ENCODE data around the gene RPTOR.
"Not testable (repeated sequence)": the region's sequence is repeated elsewhere in the genome, so short reads cannot be mapped to it uniquely, and the experiment has no call there.

RPTOR gene

DNA sequence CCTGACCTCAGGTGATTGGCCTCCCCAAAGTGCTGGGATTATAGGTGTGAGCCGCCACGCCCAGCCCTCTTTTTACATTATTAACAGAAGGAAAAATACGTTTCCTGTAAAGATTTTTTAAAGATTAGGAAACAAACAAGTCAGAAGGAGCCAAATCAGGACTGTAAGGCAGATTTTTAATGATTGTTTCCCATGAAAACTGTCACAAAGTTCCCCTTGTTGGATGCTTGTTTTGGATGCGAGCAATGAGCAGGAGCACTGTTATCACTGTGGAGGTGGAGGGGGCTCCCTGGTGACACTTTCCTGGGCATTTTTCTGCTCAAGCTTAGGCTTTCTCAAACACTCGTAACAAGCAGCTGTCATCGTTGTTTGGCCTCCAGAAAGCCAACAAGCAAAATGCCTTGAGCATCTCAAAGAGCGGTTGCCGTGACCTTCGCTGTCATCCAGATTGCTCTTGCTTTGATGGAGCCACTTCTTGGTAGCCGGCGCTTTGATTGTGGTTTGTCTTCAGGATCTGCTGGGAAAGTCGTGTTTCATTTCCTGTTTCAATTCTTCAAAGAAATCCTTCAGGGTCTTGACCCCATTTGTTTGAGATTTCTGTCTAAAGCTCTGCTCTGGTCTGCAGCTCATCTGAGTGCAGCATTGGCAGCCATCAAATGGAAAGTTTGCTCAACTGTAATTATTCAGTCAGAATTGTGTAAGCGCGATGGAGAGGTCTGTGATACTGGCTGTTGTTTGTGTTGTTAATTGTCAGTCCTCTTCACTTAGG is 128.7 kb downstream of the RPTOR start:
- no peak for DNase-seq

DNA sequence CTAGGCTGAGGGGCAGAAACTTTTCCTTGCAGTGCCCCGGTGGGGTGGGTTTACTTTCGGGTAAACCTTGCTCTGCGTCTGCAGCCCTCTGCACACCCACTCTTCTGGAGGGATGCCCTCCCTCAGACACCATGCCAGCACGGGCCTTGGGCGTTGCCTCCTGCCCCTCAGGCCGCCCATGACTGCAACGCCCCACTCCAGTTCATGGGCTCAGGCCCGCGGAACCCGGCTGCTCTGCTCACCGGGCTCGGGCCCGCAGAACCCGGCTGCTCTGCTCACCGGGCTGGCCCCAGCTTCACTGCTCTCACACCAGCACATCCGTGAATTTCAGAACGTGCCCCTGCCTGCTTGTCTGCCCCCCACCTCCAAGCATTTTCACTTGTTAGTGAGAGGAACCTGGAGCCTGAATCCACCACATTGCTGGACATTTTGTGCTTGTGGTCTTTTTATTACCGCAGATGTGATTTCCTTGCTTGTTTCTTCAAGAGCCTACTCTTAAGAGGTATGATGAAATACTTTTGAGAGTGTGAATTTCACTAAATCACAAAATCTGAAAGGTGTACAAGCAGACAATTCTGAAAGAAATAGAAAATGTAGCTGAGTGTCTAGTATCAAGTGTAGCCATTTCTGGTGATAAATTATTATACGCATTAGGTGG is 130.9 kb downstream of the RPTOR start:
- DNase-seq: no peak

DNA sequence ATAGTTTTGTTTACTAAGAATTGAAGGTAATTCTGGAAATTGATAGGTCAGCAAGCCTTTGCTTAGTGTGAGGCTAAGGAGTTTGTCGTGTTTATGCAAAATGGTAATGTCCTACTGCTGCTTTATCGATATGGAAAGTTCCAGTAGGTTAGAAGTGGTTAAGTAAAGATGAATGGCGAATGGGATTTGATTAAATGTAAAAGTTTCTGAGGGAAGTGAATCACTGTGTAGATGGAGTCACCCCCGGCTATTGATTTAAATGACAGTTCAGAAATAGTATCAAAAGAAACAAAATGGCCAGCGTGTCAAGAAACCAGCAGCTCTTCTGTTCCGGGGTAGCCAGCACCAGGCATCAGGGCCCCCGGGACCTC is 131.4 kb downstream of the RPTOR start:
- no peak for DNase-seq

DNA sequence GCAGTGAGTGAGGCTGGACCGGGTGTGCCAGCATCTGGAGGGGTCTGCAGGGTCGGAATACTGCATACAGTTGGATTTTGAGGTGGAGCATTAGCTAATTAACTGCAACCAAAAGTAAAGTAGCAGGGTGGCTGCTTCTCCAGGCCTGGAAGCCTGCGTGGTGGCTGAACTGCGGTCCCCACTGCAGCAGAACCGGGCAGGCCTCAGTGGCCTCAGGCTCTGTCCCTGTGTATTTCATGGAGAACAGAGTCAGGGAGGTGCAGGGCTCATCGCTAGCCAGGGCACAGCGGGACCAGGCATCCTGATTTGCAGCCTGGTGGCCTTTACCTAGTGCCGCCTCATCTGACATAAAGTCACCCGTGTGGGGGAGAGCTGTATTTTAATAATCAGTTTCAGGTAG is 131.9 kb downstream of the RPTOR start:
- no peak for DNase-seq

DNA sequence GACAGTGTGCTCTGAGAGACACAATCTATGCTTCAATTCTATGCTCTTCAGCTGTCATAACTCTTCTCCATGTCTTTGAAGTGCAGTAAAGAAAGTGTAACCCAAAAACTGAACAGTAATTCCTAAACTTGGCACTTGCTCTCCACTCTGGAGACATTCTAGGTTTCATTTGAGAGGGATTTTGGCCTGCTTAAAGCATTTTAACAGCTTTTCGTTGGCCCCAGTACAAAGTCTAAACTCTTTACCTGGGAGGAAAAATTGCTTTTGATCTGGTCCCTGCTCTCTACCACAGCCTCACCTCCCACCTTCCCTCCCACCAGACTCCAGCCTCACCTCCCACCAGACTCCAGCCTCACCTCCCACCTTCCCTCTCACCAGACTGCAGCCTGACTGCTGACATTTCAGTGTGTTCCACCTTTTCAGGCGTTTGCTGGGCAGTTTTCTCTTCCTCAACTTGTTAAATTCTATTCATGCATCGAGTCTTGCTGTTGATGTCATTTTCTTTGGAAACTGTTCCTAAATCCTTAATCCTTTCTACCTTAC is 132.6 kb downstream of the RPTOR start:
- no peak for DNase-seq

DNA sequence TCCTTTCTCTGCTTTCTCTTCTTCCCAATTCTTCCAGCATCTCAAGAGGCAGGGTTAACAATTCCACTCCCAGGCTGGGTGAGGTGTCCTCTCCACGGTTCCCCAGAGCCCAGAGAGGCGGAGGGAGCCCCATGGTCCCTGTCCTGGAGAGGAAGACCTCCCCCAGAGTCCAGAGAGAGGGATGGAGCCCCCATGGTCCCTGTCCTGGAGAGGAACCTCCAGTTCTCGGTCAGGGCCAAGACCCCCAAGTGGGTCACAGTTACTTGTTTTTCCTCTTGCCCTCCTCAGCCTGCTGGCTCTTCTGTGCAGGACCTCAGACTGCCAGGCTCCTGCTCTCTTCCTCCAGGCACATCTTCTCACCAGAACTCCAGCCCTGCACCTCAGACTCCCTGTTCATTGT is 135.2 kb downstream of the RPTOR start:
- DNase-seq: no peak

DNA sequence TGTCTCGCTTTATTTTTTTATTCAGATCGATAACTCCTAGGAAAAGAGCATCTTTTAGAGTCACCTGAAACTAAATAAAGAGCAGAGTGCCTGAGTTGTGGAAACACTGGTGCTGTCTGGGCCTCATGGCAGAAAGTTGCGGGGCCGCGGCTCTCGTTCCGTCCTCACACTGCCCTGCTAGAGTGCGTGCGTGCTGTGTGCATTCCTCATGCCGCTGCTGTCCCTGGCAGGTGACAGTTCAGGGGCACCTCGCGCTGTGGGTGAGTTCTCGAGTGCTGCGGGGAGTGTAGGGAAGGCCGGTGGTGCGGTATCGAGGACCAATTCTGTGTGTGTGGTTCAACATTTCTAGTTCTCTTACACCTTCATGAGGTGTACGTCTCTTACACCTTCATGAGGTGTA is 136.6 kb downstream of the RPTOR start:
- no peak for DNase-seq

DNA sequence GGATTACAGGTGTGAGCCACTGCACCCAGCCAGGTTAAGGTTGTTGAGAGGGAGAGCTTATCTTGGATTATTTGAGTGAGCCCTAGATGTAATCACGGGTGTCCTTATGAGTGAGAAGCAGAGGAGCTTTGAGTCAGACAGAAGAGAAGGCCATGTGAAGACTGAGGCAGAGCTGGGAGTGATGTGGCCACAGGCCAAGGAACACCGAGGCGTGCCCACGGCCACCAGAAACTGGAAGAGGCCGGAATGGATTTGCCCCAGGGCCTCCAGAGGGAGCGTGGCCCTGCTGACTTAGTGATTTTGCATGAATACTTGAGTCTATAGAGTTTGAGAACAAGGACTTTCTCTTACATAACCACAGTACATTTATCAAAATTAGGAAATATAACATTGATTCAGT is 137.7 kb downstream of the RPTOR start:
- no peak for DNase-seq

DNA sequence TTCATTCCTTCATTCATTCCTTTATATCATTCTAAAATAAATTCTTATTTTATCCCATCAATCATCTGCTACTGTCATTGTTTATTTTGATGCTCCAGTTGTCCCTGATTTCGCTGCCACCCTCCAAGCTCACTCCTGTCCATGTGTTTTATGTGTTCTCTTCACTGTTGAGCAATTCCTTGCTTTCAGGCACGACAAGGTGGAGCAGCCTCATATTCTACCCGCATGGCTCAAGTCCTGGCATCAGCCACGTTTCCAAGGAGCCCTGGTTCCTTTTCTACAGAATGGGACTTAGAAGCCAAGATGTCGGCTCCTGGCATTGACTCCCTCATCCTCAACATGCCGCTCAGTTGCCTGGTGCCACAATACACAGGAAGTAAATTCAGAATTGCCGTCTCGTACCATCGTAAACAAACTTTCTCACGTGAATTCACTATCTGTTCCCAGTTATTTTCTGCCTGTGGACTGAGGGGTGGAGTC is 139.0 kb downstream of the RPTOR start:
- no peak for DNase-seq

DNA sequence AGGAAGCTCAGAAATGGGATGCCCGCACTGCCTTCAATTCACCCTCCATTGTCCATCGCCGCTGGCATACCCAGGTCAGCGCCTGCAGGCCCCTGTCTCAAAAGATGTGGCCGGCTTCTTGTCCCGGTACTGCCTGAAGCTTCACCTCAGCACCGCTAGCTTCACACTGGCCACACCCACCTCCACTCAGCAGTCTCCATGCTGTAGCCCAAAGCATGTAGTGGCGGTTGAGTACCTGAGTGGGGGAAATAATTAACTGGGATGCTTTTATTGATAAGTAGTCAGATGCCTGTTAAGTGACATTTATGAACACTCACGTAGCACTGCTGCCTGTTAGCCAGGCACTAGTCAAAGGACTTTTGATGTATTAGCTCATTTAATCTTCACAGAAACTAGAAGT is 143.2 kb downstream of the RPTOR start:
- DNase-seq: no peak

DNA sequence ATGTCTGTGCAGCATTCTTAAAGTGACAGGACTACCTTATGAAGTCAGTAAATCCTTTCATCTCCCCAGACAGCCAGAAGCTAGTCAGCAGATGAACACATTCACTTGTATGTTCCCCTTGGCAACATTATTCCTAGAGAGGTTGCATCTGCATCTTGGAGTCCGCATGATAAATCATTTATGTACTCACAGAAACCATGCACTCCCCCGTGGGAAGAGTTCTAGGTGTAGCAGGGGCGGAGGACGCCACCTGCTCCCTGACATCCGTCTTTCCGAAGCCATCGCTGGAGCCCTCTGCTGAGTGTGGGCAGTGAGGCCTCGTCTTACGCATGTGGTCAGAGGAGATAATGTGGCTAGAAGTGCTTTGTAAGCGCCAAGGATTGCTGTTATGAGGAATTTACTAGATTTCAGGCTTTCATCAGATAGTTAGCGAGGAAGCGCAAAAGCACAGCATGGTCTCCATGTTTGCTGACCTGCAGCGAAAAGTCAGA is 144.5 kb downstream of the RPTOR start:
- no peak for DNase-seq

DNA sequence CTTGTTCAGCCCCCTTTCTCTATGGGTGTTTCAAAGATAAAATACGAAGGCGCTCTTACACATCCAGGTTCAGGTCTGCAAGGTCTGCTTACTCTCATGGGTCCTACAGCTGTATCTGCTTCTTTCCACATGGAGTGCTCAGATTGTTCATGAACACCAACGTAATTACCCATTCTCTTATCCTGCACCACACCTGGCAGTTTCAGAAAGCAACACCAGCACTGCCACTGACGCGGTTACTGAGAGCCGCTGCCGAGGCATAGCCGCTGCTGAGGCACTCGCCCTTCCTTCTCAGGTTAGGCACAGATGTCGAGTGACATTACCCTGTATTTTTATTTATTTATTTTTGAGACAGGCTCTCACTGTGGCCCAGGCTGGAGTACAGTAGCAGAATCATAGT is 147.1 kb downstream of the RPTOR start:
- no peak for DNase-seq

DNA sequence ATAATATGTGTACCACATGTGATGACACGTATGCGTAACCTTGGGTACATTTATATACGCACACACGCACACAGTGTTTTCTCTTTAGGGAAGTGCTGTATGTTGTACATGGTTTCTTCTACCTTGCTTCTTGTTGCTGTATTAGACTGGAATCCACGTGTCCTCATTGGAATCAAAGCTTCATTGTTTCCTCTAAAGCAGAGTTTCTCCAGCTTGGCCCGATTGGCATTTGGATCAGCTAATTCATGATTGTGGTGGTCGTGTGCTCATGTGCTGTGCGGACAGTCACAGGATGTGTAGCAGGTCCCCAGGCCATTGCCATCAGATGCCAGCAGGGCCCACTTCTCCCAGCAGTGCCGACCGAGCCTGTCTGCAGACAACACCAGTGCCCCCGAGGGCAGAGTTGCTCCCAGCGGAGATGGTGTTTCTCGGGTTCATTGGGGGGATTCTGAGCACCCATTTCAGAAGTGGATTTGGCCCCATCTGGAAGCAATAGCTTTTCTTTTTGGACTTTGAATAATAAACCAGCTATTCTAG is 148.4 kb downstream of the RPTOR start:
- DNase-seq: no peak

DNA sequence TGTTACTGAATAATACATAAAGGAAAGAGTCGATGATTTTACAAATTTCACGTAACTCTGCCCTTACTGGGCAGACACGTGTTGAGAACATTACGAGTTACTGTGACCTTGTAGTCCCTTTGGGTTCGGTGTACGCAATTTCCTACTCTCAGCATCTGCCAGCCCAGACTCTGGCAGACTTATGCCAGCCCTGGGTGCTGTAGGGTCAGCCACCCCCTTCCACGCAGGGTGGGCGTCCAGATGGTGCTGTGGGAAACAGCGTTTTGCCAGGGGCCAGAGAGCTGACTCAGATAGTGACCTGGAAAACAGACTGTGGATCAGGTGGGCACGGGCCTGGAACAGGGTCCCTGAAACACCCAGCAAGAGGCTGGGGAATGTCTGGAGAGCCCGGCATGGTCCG is 148.9 kb downstream of the RPTOR start:
- no peak for DNase-seq

DNA sequence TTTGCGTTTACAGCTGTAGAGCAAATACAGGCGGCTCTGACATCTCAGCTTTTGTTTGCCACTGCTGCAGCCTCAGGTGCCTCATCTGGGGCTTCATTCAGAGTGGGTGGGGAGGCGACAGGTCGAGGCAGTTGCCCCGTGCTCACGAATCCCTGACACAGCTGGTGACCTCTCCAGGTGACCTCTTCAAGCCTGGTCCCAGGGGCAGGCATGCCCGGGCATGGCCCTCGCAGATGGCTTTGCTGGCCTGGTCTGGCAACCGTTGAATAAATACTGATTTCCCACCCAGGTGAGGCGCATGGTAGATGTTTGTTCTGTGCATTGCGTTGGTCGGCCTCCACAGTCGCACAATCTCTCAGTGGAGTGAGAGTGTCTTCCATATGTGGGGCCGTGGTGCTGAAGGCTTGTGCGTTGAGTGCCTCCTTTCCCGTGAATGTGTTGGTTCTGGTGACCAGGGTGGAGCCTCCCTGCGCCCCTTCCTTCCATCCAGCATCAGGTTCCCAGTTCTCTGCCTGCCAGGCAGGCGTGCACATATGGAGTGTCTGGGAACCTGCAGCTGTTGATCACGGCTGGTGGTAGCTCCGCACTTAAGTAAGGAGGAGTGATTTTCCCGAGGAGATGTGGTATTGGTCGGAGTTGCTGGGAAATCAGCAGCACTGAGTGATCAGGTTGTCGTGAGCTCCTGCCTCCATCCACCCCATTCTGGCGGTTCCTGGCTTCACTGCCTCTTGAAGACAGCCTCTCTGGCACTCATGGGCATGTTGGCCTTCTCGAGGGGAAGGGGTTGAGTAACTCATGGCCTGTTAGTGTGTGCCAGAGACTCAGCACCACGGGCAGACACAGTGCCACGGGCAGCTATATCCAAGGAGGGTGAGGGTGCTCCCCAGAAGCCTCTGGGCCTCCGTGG is 149.7 kb downstream of the RPTOR start:
- DNase-seq: no peak

DNA sequence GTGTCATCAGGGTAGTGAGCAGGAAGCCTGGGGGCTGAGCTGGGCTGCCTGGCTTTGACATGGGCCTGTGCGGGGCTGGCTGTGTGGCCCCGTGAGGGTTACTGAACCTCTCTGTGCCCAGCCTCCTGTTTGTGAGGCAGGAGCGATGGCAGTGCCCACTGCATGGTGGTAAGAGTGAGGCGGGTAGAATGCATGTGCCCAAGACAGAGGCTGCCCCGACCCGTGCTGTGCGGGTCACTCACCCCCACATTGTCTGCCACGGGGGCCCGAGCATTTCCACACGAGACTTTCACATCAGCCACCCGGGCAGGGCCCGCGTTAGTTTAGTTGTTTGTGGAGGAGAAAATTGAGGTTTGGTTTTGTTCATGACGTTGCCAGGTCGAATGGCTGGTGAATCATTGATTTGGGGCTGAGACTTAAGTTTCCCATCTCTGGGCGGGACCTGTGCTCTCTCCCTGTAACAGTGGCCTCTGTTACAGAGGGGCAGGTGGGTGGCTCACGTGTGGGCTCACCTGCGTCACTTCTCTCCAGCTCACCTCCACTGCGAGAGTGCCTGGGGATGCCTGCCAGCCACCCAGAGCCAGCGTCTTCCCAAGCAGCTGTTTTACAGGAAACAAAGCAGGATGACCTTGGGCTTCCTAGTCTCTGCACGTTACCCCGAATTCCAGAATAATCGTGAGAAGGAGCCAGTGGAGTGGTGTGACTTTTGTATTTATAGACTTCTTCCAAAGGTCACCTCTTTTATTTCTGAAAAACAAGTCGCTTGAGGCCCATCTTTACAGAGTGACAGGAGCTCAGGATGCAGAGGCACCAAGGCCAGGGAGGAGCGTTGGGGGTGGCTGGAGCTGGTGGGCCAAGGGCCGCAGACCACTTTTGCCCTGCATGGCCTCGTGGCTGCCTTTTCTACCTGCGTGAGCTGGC is 150.6 kb downstream of the RPTOR start:
- no peak for DNase-seq

DNA sequence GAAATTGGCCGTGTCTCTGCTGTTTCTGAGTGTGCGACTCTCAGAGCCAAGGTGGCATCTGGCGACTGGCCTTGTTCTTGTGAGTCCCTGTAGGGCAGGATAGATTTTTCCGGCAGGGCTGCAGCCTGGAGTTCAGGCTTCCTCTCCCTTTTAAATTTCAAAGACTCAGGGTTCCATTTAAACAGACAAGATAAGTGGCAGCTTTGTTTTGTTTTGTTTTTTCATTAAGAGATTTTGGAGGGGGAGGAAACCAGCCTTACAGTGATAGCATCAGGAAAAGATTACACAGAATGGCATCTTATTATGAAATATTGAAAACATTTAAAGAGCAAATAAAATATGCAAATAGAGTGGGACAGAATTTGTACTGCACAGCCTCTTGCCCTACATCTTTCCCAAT is 151.3 kb downstream of the RPTOR start:
- DNase-seq: no peak

DNA sequence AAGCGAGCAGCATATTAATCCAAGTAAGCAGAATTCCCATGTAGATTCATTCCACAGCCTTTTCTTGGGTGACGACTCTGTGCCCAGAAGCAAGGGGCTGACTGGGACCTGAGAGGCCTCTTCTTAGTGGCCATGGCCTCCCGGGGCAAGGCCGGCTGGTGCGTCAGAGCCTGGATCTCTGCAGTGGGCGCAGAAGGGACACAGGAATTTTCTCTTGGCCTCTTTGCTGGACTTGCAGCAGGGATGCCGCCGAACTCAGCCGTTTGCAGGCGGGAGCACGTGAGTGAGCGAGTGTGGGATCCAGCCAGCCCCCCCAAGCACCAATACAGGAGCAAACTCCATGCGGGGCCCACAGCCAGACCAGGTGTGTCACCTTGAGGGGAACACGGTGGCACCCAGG is 151.8 kb downstream of the RPTOR start:
- no peak for DNase-seq

DNA sequence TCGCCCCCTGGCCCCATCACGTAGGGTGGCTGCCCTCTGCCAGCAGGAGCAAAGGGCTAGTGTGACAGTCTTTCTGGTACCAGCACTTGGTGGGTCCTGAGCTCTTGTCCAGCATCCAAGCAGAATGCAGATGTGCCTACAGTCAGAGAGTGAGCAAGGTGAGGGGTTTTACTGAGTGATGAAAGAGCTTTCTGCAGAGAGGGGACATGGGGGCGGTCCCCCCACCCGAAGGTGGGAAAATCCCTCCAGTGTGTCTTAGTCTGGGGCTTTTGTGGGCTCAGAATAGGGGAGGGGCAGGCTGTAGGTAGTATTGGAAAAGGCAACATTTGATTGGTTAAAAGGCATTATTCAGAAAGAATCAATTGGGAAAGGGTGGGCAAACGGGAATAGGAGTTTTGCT is 152.3 kb downstream of the RPTOR start:
- DNase-seq: no peak

DNA sequence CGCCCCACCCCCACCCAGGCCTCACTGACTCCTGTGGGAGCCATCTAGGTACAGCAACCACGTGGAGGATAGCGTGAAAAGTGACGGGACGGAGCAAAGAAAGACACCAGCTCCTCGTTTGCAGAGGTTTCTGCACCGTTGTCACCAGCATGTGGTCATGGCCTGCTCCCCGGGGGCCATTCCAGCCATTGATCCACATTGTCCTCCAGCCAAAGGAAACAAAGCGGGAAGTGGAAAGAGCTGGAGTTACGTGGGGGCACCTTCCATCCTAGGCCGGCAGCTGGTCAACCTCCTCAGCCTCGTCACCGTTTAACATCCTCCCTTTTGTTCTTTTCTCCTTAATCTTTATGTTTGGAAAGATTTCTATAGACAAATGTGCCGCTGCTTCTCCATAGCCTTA is 153.7 kb downstream of the RPTOR start:
- no peak for DNase-seq

DNA sequence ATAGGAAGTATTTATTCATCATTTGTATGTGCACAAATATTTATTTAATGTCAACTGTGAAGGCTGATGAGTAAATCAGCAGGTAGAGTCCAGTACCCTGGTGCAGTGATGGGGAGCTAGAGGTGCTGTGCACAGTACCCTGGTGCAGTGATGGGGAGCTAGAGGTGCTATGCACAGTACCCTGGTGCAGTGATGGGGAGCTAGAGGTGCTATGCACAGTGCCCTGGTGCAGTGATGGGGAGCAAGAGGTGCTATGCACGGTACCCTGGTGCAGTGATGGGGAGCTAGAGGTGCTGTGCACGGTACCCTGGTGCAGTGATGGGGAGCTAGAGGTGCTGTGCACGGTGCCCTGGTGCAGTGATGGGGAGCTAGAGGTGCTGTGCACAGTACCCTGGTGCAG is 154.6 kb downstream of the RPTOR start:
- not testable (repeated sequence) for DNase-seq

DNA sequence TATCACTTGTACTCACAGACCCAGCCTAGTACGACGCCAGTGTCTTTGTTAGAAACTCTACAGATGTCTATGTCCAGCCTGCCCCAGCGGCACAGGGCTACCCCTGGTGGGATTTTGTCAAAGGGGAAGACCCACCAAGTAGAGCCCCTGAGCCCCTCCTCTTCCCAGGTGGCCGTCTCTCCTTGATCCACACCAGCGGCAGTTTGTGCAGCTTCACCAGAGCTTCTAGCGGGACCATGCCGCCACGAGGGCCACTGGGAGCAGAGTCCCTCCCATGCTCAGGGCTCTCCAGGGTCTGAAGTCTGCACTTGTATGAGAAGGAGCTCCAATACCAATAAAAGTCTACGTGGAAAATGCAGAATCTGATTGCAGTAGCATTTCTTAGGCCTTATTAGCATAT is 157.1 kb downstream of the RPTOR start:
- DNase-seq: no peak
